ENCODE measurements around the gene C11orf65.
"Not testable (repeated sequence)": the region's sequence is repeated elsewhere in the genome, so short reads cannot be mapped to it uniquely, and the experiment has no call there.

The C11orf65 gene

DNA sequence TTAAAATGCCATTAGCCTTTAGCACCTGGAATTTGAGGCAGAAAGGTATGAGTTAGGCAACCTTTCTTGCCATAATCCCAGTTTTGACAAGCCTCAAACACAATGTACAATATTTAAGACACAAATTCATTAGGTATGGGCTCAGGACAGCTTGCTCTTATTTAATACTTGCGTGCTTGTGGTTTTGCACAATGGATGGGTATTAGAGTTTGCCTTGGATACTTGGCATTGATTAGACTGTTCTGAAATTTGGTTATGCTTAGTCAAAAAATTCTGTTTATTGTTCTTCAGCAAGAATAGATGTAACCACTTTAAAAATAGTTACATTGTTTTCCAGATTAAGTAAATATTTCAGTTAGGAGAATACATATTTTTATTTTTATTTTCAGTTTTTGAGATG is 5.4 kb upstream of the C11orf65 start:
- DNase-seq (ENCODE audit: low spot score): no peak

DNA sequence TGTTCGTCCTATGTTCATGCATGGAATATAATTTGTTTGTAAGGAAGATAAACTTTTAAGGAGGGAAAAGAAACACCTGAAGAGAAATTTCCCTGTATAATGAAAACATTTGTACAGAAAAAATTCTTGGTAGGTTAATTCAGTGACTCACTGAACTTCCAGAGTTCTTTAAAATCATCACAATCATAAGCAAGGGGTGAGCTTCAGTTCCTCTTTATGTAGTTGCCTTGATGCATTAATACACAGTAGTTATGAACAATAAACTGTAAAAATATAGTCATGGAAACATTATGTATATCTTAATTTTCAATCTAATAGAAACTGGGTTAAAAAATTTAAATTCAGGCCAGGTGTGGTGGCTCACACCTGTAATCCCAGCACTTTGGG is 1.1 kb upstream of the C11orf65 start:
- DNase-seq (ENCODE audit: low spot score): no peak

DNA sequence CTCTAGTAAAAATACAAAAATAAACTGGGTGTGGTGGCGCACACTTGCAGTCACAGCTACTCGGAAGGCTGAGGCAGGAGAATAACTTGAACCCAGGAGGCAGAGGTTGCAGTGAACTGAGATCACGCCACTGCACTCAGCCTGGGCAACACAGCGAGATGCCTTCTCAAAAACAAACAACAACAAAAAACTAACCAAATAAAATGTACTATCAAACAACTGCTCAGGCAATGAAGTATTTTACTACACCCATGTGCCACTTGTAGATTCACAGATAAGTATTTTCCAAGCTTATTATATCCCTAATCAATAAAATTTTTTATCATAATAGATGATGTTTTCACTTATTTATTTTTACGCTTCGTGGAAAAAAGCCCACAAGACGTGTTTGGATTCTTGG is 924 bp downstream of the C11orf65 start:
- DNase-seq (ENCODE audit: low spot score): no peak

DNA sequence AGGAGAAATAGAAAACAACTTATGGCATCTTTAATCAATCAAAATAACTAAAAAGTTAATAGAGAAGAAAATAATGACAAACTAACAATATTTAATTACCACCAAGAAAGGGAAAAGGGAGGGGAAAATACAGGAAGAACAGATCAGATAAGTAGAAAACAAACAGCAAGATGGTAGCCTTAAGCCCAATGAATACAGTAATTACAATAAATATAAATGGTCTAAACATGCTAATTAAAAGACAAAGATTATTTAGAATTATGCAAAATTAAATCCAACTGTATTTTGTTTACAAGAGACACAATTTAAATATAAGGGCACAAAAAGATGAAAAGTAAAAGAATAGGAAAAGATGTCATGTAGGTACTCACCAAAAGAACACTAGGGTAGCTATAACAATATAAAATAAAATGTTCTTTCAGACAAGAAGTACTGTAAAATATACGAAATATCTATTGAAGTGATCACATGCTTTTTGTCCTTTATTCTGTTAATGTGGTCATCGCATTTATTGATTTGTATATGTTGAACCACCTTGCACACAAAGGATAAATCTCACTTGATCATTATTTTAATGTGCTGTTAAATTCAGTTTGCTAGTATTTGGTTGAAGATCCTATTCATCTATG is 14.0 kb downstream of the C11orf65 start:
- no peak for DNase-seq (ENCODE audit: low spot score)

DNA sequence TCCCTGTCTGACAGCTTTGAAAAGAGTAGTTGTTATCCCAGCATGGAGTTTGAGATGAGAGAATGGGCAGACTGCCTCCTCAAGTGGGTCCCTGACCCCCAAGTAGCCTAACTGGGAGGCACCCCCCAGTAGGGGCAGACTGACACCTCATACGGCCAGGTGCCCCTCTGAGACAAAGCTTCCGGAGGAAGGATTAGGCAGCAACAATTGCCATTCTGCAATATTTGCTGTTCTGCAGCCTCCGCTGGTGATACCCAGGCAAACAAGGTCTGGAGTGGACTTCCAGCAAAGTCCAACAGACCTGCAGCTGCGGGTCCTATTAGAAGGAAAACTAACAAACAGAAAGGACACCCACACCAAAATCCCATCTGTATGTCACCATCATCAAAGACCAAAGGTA is 25.9 kb downstream of the C11orf65 start:
- not testable (repeated sequence) for DNase-seq (ENCODE audit: low spot score)

DNA sequence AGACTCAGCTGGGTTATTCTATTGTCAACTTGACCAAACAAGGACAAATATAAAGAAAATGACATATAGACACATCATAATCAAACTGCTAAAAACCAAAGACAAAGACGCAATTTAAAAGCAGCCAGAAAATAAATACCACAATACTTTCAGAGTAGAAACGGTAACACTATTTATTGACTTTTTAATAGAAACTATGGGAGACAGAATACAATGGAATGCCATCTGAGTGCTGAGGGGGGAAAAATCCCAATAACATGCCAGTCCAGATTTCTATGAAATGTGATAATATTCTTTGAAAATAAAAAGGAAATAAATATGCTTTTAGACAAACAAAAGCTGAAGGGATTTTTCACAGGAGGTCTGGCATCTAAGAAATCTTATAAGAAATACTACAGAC is 30.7 kb downstream of the C11orf65 start:
- no peak for DNase-seq (ENCODE audit: low spot score)

DNA sequence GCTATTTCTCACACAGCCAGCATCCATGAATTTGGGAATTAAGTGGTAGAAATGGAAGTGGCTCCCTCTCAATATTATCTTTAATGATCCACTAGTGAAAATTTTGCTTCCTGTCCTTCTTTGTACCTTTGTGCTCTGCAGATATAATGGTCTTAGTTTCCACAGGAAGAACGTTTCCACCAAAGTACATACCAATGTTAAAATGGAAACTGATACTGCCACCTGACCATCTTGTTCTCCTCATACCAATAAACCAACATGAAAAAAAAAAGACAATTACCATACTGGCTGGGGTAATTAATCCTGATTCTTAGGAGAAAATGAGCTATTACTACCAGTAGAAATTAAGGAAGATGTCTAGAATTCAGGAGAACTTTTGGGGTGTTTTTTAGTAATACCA is 32.3 kb downstream of the C11orf65 start:
- DNase-seq (ENCODE audit: low spot score): no peak

DNA sequence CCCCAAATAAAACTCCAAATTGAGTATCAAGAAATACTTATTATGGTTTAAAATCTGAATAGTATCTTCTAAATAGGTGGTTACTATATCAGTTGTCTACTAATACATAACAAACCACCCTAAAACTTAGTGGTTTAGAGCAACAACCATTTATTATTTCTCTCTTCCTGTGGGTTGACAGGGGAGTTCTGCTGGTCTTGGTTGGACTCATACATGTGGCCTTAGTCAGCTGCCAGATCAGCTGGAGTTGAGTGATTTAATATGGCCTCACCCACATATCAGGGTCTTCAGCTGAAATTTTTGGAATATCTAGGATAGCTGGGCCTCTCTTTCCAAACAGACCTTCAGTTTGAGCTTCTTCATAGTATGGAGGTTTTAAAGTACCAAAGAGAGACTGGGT is 34.5 kb downstream of the C11orf65 start:
- no peak for DNase-seq (ENCODE audit: low spot score)

DNA sequence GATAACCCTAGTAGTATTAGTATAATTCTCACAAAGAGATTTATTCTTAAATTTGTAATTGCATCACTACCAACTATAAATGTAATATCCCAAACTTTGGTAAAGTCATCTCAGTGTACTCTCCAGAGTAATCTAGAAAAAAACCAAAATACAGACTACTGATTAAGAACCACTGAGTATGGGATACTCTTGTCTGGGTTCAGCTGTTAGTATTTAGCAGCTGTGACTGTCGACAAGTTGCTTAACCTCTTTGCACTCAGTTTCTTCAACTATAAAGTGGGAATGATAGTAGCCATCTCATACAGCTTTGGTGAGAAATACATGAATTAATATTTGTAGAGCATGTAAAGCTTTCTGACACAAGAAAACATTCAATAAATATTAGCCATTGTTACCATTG is 35.3 kb downstream of the C11orf65 start:
- DNase-seq (ENCODE audit: low spot score): no peak

DNA sequence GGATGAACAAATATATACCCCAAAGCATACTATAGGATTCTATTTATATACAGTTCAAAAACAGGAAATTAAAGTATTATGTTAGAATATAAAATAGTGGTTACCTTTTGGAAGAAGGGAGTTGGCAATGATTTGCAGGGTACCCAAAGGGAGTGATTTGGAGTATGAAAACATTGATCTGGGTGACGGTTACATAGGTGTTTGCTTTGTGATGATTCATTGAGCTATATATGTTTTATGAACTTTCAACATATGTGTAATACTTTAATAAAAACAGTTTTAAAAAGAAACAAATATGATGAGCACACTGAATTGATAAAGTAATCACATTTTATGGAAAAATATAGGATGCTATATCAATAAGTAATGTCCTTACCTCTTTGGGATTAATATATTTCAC is 36.0 kb downstream of the C11orf65 start:
- DNase-seq (ENCODE audit: low spot score): no peak

DNA sequence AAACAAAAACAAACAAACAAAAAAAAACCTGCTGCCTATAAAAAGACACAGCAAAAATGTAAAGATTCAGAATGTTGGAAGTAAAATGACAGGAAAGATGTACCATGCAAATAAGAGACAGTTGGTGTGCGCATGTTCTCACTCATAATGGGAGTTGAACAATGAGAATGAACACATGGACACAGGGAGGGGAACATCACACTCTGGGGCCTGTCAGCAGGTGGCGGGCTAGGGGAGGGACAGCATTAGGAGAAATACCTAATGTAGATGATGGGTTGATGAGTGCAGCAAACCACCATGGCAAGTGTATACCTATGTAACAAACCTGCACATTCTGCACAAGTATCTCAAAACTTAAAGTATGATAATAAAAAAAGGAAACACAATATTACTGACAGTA is 49.8 kb downstream of the C11orf65 start:
- not testable (repeated sequence) for DNase-seq (ENCODE audit: low spot score)

DNA sequence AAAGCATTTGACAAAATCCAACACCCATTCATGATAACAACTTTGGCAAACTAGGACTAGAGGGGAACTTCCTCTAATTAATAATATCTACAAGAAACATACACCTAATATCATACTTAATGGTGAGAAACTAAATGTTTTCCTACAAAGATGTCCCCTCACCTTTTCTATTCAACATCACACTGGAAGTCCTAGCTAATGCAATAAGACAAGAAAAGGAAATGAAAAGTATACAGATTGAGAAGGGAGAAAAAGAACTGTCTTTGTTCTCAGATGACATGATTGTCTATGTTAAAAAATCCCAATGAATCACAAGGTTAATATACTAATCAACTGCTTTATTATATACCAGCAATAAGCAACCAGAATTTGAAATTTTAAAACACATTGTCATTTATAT is 52.4 kb downstream of the C11orf65 start:
- DNase-seq (ENCODE audit: low spot score): no peak

DNA sequence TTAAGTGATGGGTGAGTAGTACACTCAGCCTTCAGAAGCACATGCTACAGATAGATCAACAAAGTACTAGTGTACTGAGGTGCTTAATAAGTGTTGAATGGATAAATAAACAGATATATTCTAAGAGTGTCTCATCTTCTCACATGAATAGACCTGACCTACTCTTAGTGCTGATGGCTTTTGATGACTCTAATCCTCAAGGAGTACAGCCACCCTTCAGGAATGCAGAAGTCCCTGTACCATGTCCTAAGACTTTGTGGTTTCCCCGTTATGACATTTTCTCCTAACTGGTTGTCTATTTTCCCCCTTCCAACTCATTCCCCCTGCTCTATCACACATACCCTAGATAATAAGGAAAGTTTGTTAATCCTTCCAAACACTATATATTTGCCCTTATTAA is 61.6 kb downstream of the C11orf65 start:
- no peak for DNase-seq (ENCODE audit: low spot score)

DNA sequence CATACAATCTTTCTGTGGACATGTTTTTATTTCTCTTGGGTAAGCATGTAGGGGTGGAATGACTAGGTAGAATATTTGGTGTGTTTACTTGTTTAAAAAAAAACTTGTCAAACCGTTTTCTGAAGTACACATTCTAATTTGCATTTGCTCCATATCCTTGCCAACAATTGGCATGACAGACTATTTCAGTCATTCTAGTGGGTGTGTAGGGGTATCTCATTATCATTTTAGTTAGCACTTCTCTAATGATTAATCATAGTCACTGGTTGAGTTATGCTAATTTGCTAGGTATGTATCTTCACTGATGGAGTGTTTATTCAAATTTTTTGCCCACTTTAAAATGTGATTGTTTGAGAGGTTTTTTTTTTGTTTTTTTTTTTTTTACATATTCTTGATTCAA is 64.3 kb downstream of the C11orf65 start:
- DNase-seq (ENCODE audit: low spot score): no peak

DNA sequence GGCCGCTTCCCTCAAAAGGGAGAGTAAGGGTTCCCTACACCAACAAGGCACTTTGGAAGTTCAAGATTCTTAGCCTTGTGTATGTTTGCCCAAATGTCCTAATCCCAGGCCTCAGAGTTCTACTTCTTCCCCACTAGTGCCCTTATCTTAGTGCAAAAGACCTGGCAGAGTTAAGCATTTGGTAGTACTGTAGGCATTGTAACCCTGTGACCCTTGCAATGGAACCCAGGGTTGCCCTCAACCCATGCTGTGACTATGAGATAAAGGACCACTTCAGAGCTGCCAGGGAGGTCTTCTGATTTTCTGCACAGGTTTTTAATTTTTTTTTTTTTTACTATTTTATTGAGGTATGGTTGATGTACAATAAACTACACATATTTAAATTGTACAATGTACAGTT is 65.1 kb downstream of the C11orf65 start:
- DNase-seq (ENCODE audit: low spot score): no peak

DNA sequence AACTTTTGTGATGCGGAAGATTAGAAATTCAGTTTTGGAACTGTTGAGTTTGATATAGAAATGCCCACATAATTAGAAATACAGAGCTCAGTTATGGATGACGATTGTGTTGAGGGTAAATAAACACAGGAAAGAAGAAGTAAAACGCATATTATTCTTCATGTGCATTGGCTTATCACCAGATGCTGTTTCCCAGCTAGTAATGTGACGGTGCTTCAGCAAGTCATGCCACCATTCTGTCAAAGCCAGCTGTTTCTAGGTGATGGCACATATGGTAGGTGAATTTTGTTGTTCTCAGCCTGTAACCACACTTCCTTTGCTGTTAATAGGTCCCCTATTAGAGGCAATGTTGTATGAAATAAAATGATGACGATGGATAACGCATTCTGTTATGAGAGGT is 68.9 kb downstream of the C11orf65 start:
- no peak for DNase-seq (ENCODE audit: low spot score)

DNA sequence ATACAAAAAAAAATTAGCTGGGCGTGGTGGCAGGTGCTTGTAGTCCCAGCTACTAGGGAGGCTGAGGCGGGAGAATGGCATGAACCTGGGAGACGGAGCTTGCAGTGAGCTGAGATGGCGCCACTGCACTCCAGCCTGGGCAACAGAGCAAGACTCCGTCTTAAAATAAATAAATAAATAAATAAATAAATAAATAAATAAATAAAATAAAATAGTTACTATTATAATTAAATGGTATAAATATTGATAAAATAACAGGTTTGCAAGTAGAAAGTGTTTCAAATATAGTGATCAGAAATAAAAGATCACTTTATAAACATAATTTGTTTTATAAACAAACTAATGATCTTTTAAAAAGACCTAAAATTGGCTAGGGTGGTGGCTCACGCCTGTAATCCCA is 70.7 kb downstream of the C11orf65 start:
- not testable (repeated sequence) for DNase-seq (ENCODE audit: low spot score)

DNA sequence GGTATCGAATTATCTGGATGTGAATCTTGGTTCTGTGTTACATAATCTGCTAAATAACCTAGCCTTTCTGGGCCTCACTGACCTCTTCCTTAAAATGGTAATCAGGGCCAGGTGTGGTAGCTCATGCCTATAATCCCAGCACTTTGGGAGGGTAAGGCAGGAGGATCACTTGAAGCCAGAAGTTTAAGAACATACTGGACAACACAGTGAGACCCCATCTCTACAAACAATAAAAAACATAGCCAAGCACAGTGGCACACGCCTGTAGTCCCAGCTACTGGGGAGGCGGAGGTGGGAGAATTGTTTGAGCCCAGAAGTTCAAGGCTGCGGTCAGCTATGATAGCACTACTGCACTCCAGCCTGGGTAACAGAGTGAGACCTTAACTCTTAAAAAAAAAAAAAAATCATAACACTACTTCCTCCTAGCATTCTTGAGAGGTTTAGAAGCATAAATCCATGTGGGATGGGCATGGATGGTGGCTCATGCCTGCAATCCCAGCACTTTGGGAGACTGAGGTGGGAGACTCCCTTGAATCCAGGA is 72.5 kb downstream of the C11orf65 start:
- no peak for DNase-seq (ENCODE audit: low spot score)

DNA sequence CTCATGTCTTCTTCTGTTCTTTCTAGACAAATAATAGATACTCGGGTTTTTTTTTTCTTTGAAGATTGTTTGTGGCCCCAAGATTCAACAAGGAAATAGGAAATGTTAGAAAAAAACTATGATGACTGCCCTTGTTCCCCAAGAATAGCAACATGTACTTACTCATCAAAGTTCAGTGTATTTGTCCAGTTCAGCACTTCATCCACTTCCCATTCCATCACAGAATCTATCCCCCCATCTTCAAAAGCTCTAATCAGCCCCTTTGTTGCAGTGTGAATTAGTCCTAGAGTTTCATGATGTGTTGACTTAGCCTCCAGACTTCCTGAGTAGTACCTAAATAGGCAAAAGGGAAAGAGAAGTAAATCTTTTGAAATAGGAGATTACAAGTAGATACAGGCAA is 74.3 kb downstream of the C11orf65 start:
- DNase-seq (ENCODE audit: low spot score): no peak

DNA sequence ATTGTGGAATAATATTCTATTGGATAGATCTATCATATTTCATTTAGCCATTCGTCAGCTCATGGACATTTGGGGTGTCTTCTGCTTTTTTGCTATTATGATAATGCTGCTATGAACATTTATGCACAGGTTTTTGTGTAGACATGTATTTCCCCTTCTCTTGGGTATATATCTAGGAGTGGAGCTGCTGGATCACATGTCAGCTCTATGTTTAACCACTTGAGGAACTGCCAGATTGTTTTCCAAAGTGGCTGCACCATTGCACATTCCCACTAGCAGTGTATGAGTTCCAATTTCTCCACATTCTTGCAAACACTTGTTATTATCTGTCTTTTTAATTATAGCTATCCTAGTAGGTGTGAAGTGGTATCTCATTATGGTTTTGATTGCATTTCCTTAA is 75.0 kb downstream of the C11orf65 start:
- no peak for DNase-seq (ENCODE audit: low spot score)

DNA sequence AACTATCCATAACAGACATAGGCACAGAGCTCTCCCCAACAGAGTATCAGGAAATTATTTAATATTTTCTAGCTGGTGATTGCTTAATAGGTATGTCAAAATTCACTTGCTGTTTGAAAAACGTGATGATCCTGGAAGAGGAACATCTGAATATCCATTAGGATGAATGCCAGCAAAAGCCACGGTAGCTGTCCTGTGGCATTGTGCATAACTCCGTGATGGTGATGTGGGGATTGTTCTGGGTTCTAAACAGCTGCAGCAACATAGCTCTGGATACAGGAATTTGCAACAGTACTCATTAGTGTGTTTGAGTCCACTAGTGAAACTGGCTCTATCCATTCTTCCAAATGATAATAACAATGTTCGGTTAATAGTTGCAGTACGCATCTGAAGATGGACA is 78.8 kb downstream of the C11orf65 start:
- no peak for DNase-seq (ENCODE audit: low spot score)

DNA sequence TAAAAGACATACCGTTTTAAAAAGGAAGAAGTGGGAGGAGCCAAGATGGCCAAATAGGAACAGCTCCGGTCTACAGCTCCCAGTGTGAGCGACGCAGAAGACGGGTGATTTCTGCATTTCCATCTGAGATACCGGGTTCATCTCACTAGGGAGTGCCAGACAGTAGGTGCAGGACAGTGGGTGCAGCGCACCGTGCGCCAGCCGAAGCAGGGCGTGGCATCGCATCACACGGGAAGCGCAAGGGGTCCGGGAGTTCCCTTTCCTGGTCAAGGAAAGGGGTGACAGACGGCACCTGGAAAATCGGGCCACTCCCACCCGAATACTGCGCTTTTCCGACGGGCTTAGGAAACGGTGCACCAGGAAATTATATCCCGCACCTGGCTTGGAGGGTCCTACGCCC is 93.8 kb downstream of the C11orf65 start:
- DNase-seq (ENCODE audit: low spot score): not testable (repeated sequence)

DNA sequence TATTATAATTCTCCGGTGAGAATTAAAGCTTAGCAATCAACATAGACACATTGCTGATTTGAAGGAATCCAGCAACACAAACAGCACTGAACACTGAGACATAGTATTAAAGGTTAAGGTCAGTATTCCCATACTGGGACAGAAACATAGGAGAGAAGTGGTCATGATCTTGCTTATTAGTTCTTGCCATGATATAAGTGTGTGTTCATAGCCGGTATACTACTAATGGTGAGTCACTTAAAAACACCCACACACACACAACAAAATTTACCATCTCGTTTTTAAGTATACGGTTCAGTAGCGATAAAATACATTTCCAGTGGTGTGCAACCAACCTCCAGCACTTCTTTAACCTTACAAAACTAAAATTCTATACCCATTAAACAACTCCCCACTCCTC is 96.3 kb downstream of the C11orf65 start:
- no peak for DNase-seq (ENCODE audit: low spot score)

DNA sequence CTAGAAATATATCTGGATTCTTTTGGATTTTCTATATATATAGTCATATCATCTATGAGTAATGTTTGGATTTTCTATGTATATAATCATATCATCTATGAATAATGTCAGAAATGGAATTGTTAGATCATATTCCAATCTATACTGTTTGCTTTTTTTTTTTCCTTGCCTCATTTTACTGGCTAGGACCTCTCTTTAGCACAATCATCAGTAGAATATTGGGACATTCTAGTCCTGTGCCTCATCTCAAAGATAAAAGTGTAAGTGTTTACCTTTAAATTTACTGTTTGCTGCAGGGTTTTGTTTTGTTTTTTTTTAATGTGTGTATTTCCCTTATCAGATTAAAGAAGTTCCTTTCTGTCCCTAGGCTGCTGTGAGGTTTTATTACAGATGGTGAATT is 97.0 kb downstream of the C11orf65 start:
- no peak for DNase-seq (ENCODE audit: low spot score)

DNA sequence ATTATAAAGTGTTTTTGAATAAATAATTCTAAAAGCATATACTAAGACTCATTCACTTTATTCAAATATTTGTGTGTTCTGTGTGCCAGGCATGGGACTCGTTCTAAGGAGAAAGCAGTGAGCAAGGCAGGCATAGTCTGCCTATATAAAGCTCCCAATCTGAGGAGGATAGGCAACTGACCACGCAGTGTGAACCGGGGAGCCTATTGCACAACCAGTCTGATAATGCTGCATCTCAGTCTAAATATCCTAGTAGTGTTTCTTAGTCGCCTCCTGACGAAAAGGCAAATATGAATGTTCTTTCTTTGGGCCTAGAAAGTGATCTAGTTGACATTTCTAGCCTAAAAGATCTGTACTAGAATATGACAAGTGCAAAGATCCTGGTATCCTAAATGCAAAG is 98.3 kb downstream of the C11orf65 start:
- DNase-seq (ENCODE audit: low spot score): no peak
